IMR-90 (cell line): ENCODE data around the gene PALLD. TPM values are rescaled to one million over a fixed set of nuclear protein-coding genes. Genes with fewer than 3 reads are reported as not detected.

Experiments used
- ATAC-seq: fragments of 200-7000 bp; cut with Tn5 transposase; 2 replicates; pipeline ENCODE4 v1.9.1; 2020; ENCODE audit warnings: low read depth, mild to moderate bottlenecking, moderate library complexity
- BruUV-seq: library from RNA; stranded (reverse); fragments of 400-500 nt; replicated peaks from 2 replicates; lab custom pipeline; 2021; lab: Mats Ljungman, UMichigan
- CTCF ChIA-PET: fragments of 300-600 bp; formaldehyde crosslinking; extraction: SDS; loops from one replicate; lab custom pipeline; 2021; ENCODE audit warnings: antibody characterized with exemption; lab: Yijun Ruan, JAX
- POLR2A ChIA-PET: fragments of 300-600 bp; sonication (Branson Sonifier 250); formaldehyde crosslinking; loops from one replicate; lab custom pipeline; 2022; ENCODE audit warnings: antibody characterized with exemption; ENCODE audit not compliant: unreplicated experiment; lab: Charles Lee
- DNase-seq: peaks from one replicate; pipeline ENCODE4 v3.0.0; 2013
- H2AFZ ChIP-seq: replicated peaks from 2 replicates; pipeline ENCODE3; 2013; ENCODE audit warnings: low read length, mild to moderate bottlenecking; ENCODE audit not compliant: poor library complexity
- H2AK5ac ChIP-seq: 2 replicates; pipeline ENCODE4 v1.6.1; 2013; ENCODE audit warnings: low read depth, low read length, inconsistent platforms
- H2AK9ac ChIP-seq: replicated peaks from 2 replicates; pipeline ENCODE3; 2013; ENCODE audit warnings: mild to moderate bottlenecking, low read depth, low read length, moderate library complexity; ENCODE audit not compliant: poor library complexity
- H2BK120ac ChIP-seq: 2 replicates; pipeline ENCODE4 v1.6.1; 2013; ENCODE audit warnings: low read depth, low read length, inconsistent platforms
- H2BK15ac ChIP-seq: 3 replicates; pipeline ENCODE4 v1.6.1; 2013; ENCODE audit warnings: low read depth, low read length, inconsistent platforms
- H2BK20ac ChIP-seq: 2 replicates; pipeline ENCODE4 v1.6.1; 2013; ENCODE audit warnings: low read depth, mild to moderate bottlenecking, inconsistent platforms, low read length, moderate library complexity
- H2BK5ac ChIP-seq: 2 replicates; pipeline ENCODE4 v1.6.1; 2013; ENCODE audit warnings: mild to moderate bottlenecking, low read depth, low read length, inconsistent platforms; ENCODE audit not compliant: poor library complexity, severe bottlenecking
- H3K14ac ChIP-seq: replicated peaks from 2 replicates; pipeline ENCODE4 v1.6.1; 2013; ENCODE audit warnings: low read depth, low read length, inconsistent platforms
- H3K18ac ChIP-seq: 2 replicates; pipeline ENCODE4 v1.6.1; 2013; ENCODE audit warnings: low read depth, low read length, control low read depth
- H3K23ac ChIP-seq: 2 replicates; pipeline ENCODE4 v1.6.1; 2013; ENCODE audit warnings: low read depth, low read length, inconsistent platforms
- H3K27ac ChIP-seq: 2 replicates; pipeline ENCODE4 v1.5.1; 2013; ENCODE audit warnings: mild to moderate bottlenecking, control low read depth, low read length; ENCODE audit not compliant: insufficient read depth
- H3K27me3 ChIP-seq: 2 replicates; pipeline ENCODE4 v1.6.1; 2013; ENCODE audit warnings: low read length; ENCODE audit not compliant: control insufficient read depth, insufficient read depth
- H3K36me3 ChIP-seq: 2 replicates; pipeline ENCODE4 v1.6.1; 2013; ENCODE audit warnings: low read length, mixed read lengths; ENCODE audit not compliant: control insufficient read depth, insufficient read depth
- H3K4ac ChIP-seq: 2 replicates; pipeline ENCODE4 v1.6.1; 2013; ENCODE audit warnings: low read depth, low read length, inconsistent platforms
- H3K4me1 ChIP-seq: 2 replicates; pipeline ENCODE4 v1.6.1; 2013; ENCODE audit warnings: low read length, mixed read lengths; ENCODE audit not compliant: control insufficient read depth, insufficient read depth
- H3K4me2 ChIP-seq: 2 replicates; pipeline ENCODE4 v1.6.1; 2013; ENCODE audit warnings: low read depth, mild to moderate bottlenecking, control low read depth, low read length, moderate library complexity
- H3K4me3 ChIP-seq: 2 replicates; pipeline ENCODE4 v1.5.1; 2013; ENCODE audit warnings: low read depth, mild to moderate bottlenecking, control low read depth, low read length, moderate library complexity; ENCODE audit not compliant: insufficient read depth
- H3K56ac ChIP-seq: 2 replicates; pipeline ENCODE4 v1.6.1; 2013; ENCODE audit warnings: low read length, inconsistent platforms; ENCODE audit not compliant: insufficient read depth; ENCODE audit errors: extremely low read depth
- H3K79me1 ChIP-seq, 2 experiments: 2 replicates each; pipeline ENCODE4 v1.6.1; 2013; ENCODE audit warnings: low read length in 2 of 2, inconsistent platforms in 1 of 2, low read depth in 1 of 2
- H3K9ac ChIP-seq: 2 replicates; pipeline ENCODE4 v1.6.1; 2013; ENCODE audit warnings: low read depth, low read length, control low read depth
- H3K9me1 ChIP-seq: 2 replicates; pipeline ENCODE4 v1.6.1; 2013; ENCODE audit warnings: low read length, inconsistent platforms; ENCODE audit not compliant: insufficient read depth
- H3K9me3 ChIP-seq: 2 replicates; pipeline ENCODE4 v1.6.1; 2013; ENCODE audit warnings: low read length; ENCODE audit not compliant: control insufficient read depth, insufficient read depth
- H4K20me1 ChIP-seq: 2 replicates; pipeline ENCODE4 v1.6.1; 2013; ENCODE audit warnings: low read length, inconsistent platforms; ENCODE audit not compliant: insufficient read depth
- H4K5ac ChIP-seq: 2 replicates; pipeline ENCODE4 v1.6.1; 2013; ENCODE audit warnings: mild to moderate bottlenecking, low read depth, low read length, control low read depth
- H4K8ac ChIP-seq, 2 experiments: 2 replicates each; pipeline ENCODE4 v1.6.1; 2013; ENCODE audit warnings: low read depth in 2 of 2, low read length in 2 of 2, control low read depth in 1 of 2, inconsistent platforms in 1 of 2
- H4K91ac ChIP-seq: 2 replicates; pipeline ENCODE4 v1.6.1; 2013; ENCODE audit warnings: low read depth, low read length, inconsistent platforms; ENCODE audit not compliant: insufficient read depth
- BHLHE40 ChIP-seq: fragments of 150-350 bp; IDR thresholded peaks from 2 replicates; pipeline ENCODE4 v1.6.1; 2016; ENCODE audit warnings: mild to moderate bottlenecking, low read depth, low read length
- CEBPB ChIP-seq: IDR thresholded peaks from 2 replicates; pipeline ENCODE4 v1.6.1; 2012; ENCODE audit warnings: low read depth, low read length, improper control_type of control experiment
- CHD1 ChIP-seq: IDR thresholded peaks from 2 replicates; pipeline ENCODE4 v1.6.1; 2012; ENCODE audit warnings: low read depth, low read length, improper control_type of control experiment
- CTCF ChIP-seq: conservative IDR thresholded peaks from 2 replicates; pipeline ENCODE4 v1.5.1; 2012; ENCODE audit warnings: mild to moderate bottlenecking, low read depth, low read length, improper control_type of control experiment
- ELK1 ChIP-seq: fragments of 150-350 bp; IDR thresholded peaks from 2 replicates; pipeline ENCODE4 v1.6.1; 2016; ENCODE audit warnings: low read depth, mild to moderate bottlenecking, low read length, moderate library complexity, borderline replicate concordance
- FOS ChIP-seq: fragments of 150-350 bp; IDR thresholded peaks from 2 replicates; pipeline ENCODE4 v1.6.1; 2016; ENCODE audit warnings: low read depth, low read length
- MAFK ChIP-seq: IDR thresholded peaks from 2 replicates; pipeline ENCODE4 v1.6.1; 2012; ENCODE audit warnings: low read depth, low read length, improper control_type of control experiment
- MAZ ChIP-seq: IDR thresholded peaks from 2 replicates; pipeline ENCODE4 v1.6.1; 2012; ENCODE audit warnings: low read depth, mild to moderate bottlenecking, low read length, improper control_type of control experiment, moderate library complexity, borderline replicate concordance
- MXI1 ChIP-seq: IDR thresholded peaks from 2 replicates; pipeline ENCODE4 v1.6.1; 2012; ENCODE audit warnings: low read depth, mild to moderate bottlenecking, low read length, moderate library complexity, borderline replicate concordance
- NFE2L2 ChIP-seq: fragments of 150-350 bp; IDR thresholded peaks from 2 replicates; pipeline ENCODE4 v1.6.1; 2016; ENCODE audit warnings: low read depth, mild to moderate bottlenecking, low read length
- POLR2A ChIP-seq: IDR thresholded peaks from 2 replicates; pipeline ENCODE4 v1.6.1; 2012; ENCODE audit warnings: mild to moderate bottlenecking, low read depth, low read length
- RAD21 ChIP-seq: IDR thresholded peaks from 2 replicates; pipeline ENCODE4 v1.6.1; 2012; ENCODE audit warnings: low read length, improper control_type of control experiment
- RCOR1 ChIP-seq: IDR thresholded peaks from 2 replicates; pipeline ENCODE4 v1.6.1; 2012; ENCODE audit warnings: mild to moderate bottlenecking, low read length, improper control_type of control experiment; ENCODE audit not compliant: insufficient replicate concordance
- RFX5 ChIP-seq: IDR thresholded peaks from 2 replicates; pipeline ENCODE4 v1.8.0; 2012; ENCODE audit warnings: low read depth, mild to moderate bottlenecking, low read length, moderate library complexity
- SMC3 ChIP-seq: fragments of 150-350 bp; IDR thresholded peaks from 2 replicates; pipeline ENCODE4 v1.6.1; 2016; ENCODE audit warnings: low read depth, mild to moderate bottlenecking, antibody characterized with exemption, low read length, moderate library complexity
- WGBS, 2 experiments: methylation state at CpG; one replicate each; pipeline versions ENCODE4 v1.1.5 to v1.1.7; 2013; ENCODE audit warnings: missing lambda C conversion rate in 2 of 2; ENCODE audit not compliant: insufficient read length in 1 of 2; ENCODE audit errors: extremely low coverage in 2 of 2; 5-methylcytosine and 5-hydroxymethylcytosine counted together
- dilution Hi-C: fragments of 300-500 bp; cut with HindIII; formaldehyde crosslinking; loops from one replicate; pipeline ENCODE4 v1.14.3; 2018; ENCODE audit warnings: low sequenced_read_pairs; ENCODE audit not compliant: unreplicated experiment
- in situ Hi-C: fragments of 300-500 bp; cut with MboI; formaldehyde crosslinking; loops from 3 replicates; pipeline ENCODE4 v1.14.3; 2019; ENCODE audit warnings: low sequenced_read_pairs, inconsistent platforms, mixed read lengths
- intact Hi-C: fragments of 100-400 bp; cut with micrococcal nuclease; formaldehyde crosslinking; loops from 2 replicates; pipeline ENCODE4 v1.10.0; 2022
- polyA plus RNA-seq, 3 experiments: library from polyadenylated mRNA; depleted of rRNA; stranded (reverse); fragments of >200 nt; gene quantifications; 2 replicates each; pipeline ENCODE4 v1.2.3, GENCODE V29; 2012; ENCODE audit warnings: low replicate concordance in 1 of 3
- total RNA-seq: library from RNA; depleted of rRNA; stranded (reverse); fragments of >200 nt; gene quantifications from 2 replicates; pipeline ENCODE4 v1.2.3, GENCODE V29; 2012
- TF ChIP-seq, protein P1 (sequence below): fragments of 150-350 bp; IDR thresholded peaks from 2 replicates; pipeline ENCODE4 v1.6.1; 2017; ENCODE audit warnings: mild to moderate bottlenecking, antibody characterized with exemption, low read length, low read depth

Gene PALLD
- total and polyA plus RNA-seq, 2 of the 4 experiments (the other 2 are of a cell fraction), result 91.0 to 91.9 TPM

- H3K18ac ChIP-seq, result no peak overlapping the region
- no peak overlapping the region for H3K4me3 ChIP-seq
- no peak overlapping the region for H4K8ac ChIP-seq
- no peak overlapping the region for H3K14ac ChIP-seq
- no peak overlapping the region for H3K4me2 ChIP-seq
- no peak overlapping the region for H3K4ac ChIP-seq
- in situ Hi-C loops, result loop anchor here (25.0 kb wide), 1 partner anchor 498 kb away; no protein-coding TSS in a partner anchor
- peaks cover 4% of the 10 kb centered on the region for H3K4me1 ChIP-seq
- H3K56ac ChIP-seq, result no peak overlapping the region
- no peak overlapping the region for H3K27ac ChIP-seq
- no peak for DNase-seq
- no peak overlapping the region for H3K23ac ChIP-seq
- no peak for ATAC-seq
- CTCF ChIA-PET, result no interaction called here
- dilution Hi-C loops, result no loop called here
- H3K9me3 ChIP-seq, result no peaks in the 10 kb centered on the region
- TF ChIP-seq CTCF, result no peak
- TF ChIP-seq MXI1, result no peak
- TF ChIP-seq RFX5, result no peak
- no peak for TF ChIP-seq SMC3
- TF ChIP-seq BHLHE40, result no peak
- TF ChIP-seq RAD21, result no peak
- no peak for TF ChIP-seq MAZ
- no peak for TF ChIP-seq FOS
- TF ChIP-seq ELK1, result no peak
- TF ChIP-seq, protein P1, sequence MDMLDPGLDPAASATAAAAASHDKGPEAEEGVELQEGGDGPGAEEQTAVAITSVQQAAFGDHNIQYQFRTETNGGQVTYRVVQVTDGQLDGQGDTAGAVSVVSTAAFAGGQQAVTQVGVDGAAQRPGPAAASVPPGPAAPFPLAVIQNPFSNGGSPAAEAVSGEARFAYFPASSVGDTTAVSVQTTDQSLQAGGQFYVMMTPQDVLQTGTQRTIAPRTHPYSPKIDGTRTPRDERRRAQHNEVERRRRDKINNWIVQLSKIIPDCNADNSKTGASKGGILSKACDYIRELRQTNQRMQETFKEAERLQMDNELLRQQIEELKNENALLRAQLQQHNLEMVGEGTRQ, result no peak
- TF ChIP-seq RCOR1, result no peak
- no peak for TF ChIP-seq NFE2L2
- no peak for TF ChIP-seq CHD1
- TF ChIP-seq POLR2A, result no peak
- no peak for TF ChIP-seq MAFK
- no peak for TF ChIP-seq CEBPB
- H3K9ac ChIP-seq, result no peak overlapping the region
- BruUV-seq, result no TSS peak
- H3K27me3 ChIP-seq, result no peaks in the 10 kb centered on the region
- no peaks in the 10 kb centered on the region for H3K79me1 ChIP-seq
- no CpG with 5 or more reads among the region's 8 CpGs for WGBS, 2 experiments
- H2BK20ac ChIP-seq, result no peak overlapping the region
- H2AK9ac ChIP-seq, result no peak overlapping the region
- no peak overlapping the region for H2AFZ ChIP-seq
- no peak overlapping the region for H2BK5ac ChIP-seq
- H2BK120ac ChIP-seq, result no peak overlapping the region
- no peaks in the 10 kb centered on the region; the same call in 1 of the 2 replicates for H3K36me3 ChIP-seq
- H3K9me1 ChIP-seq, result no peaks in the 10 kb centered on the region; the same call in 1 of the 2 replicates
- H4K20me1 ChIP-seq, result no peaks in the 10 kb centered on the region
- H2AK5ac ChIP-seq, result no peak overlapping the region
- POLR2A ChIA-PET, result no interaction called here
- H4K91ac ChIP-seq, result no peak overlapping the region
- no peak overlapping the region for H4K5ac ChIP-seq
- H2BK15ac ChIP-seq, result no peak overlapping the region
- intact Hi-C loops, result no loop called here
These were observed 188.4 kb downstream of the PALLD start for GRCh38 chr4:168685136-168685809.
